ENCODE measurements around the gene EDIL3. TPM values are rescaled to one million over a fixed set of nuclear protein-coding genes. Genes with fewer than 3 reads are reported as not detected.
A peak's percentile ranks its signal among the peaks of the same experiment; 100 is the strongest.

The EDIL3 gene
- total and polyA plus RNA-seq, 2 of the 13 experiments (the other 11 are each of a cell fraction or from before 2014, with no cell fraction given), result 0.01 TPM; not detected in 1

DNA sequence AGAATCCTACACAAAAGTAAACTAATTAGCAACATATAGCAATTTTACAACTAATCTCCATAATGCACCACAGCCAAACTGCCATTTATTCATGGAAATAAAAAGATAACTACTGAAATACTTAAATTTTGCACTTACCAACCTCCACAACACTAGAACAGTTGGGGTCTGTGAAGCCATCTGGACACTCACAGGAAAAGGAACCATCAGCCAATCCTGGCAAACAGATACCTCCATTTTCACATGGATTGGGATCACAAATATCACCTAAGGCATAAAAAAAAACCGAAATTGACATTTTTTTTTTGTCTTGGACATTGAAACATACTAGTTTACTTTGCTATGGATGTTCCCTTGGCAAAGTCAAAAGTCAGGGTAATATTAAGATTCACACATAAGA lies 130.7 kb downstream of the EDIL3 start (continued):
- TF ChIP-seq IRF2 (CRISPR knock-in tag; IDR thresholded peaks at IDR 0.05), result no peak
- TF ChIP-seq ZNF496 (CRISPR knock-in tag; IDR thresholded peaks at IDR 0.05; ENCODE audit: insufficient replicate concordance), result no peak

DNA sequence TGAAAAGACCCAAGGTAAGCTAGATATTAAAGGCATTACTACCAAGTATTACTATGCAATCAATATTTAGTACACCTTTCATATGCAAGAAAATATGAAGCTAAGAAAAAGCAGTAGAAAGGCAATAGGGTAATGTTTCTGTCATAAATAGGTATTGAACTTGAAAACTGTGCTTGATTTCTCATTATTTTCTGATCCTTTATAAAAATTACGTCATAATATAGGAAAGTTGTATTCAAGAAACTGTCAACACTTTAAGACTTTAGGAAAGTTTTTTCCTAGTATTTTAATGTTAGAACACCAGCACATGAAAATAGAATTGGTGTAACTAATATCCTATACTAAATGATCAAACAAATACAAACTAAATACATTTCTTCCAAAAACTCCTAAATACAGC lies 133.2 kb downstream of the EDIL3 start:
- Histone ChIP-seq H3K4me2 (ENCODE audit: low read depth, low read length) (no peak overlapping the region), H3K9me3 (ENCODE audit: low read length) (no peaks in the 10 kb centered on the region), H3K27me3 (ENCODE audit: control insufficient read depth in 1 of 2, insufficient read depth in 2 of 2, low read length in 2 of 2) (no peaks in the 10 kb centered on the region), H3K4me1 (ENCODE audit: insufficient read depth, low read length) (no peaks in the 10 kb centered on the region), H3K36me3 (replicated peaks in 1 of 2; ENCODE audit: control insufficient read depth in 1 of 2, insufficient read depth in 2 of 2, low read length in 2 of 2) (no peaks in the 10 kb centered on the region), H3K27ac (ENCODE audit: extremely low read length, insufficient read depth, low read length) (no peak overlapping the region), H3K79me2 (ENCODE audit: insufficient read depth, low read length) (no peaks in the 10 kb centered on the region), H3K4me3 (replicated peaks in 1 of 3; ENCODE audit: insufficient read depth in 1 of 3, low read depth in 2 of 3, low read length in 3 of 3) (no peak overlapping the region), H2AFZ (ENCODE audit: low read length) (no peak overlapping the region), H3K9ac (ENCODE audit: insufficient read depth, low read depth, low read length) (no peak overlapping the region), H4K20me1 (ENCODE audit: insufficient read depth, low read length) (no peaks in the 10 kb centered on the region)
- 18% methylated on average over 1 of the region's 1 CpG for WGBS (ENCODE audit: low lambda C conversion rate)
- POLR2A ChIA-PET, result no interaction called here
- intact Hi-C loops (cut with micrococcal nuclease; ENCODE audit: unreplicated experiment) (loop anchor here (10.0 kb wide), 1 partner anchor 327 kb away; no protein-coding TSS in a partner anchor), in situ Hi-C loops (cut with HindIII; ENCODE audit: extremely low pct_ligation_motif_present, low pct_unique_long_range_greater_than_20kb) (no loop called here)
- CTCF ChIA-PET (ENCODE audit: low intra/inter-chr PET ratio, low total read pairs), result no interaction called here
- no peak for TF ChIP-seq ZNF841 (CRISPR knock-in tag; IDR thresholded peaks at IDR 0.05; ENCODE audit: borderline replicate concordance)
- TF ChIP-seq ATF7 (IDR thresholded peaks at IDR 0.05), result peak; percentile 95
- TF ChIP-seq ATF7 (CRISPR knock-in tag; IDR thresholded peaks at IDR 0.05), result no peak
- peak; percentile 53; the same call in 1 of the 2 replicates for TF ChIP-seq CREB1 (IDR thresholded peaks at IDR 0.05)
- no peak for TF ChIP-seq CREB1 (CRISPR knock-in tag; IDR thresholded peaks at IDR 0.05)
- no peak for DNase-seq (ENCODE audit: low spot score)
- no TSS peak for BruUV-seq (replicated peaks)
- no peak for FAIRE-seq
- ATAC-seq, result no peak

DNA sequence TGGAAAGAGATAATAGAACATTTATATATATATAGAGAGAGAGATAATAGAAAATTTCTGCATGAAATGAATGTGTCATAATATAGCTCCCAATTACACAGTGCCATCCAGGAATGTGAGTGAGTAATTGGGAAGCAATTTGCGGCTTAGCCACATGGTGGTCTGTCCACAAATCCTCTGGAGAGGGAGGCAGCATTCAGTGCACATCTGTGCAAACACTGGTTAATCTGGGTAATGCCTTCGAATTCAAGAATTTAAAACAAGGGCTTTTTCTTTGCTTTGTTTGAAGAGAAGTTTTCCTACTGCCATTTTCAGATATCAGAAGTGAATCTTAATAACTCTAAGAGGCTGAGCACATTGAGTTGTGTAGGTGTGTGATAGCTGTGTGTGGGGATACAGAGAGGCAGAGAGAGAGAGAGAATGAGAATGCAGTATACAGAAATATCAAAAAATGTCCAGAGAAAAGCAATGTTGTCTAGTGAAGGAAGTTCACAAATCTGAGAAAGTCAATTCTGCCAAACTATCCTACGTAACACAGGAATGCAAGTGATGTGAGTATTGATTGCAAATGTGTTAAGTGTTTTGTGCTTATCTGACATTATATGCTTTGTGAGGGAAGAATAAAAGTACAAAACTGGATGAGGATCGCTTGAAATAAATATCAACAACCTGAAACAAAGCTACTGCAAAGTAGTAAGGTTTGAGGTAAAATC lies 134.6 kb downstream of the EDIL3 start:
- no TSS peak for BruUV-seq (replicated peaks)
- no peaks in the 10 kb centered on the region for H3K4me1 ChIP-seq (ENCODE audit: insufficient read depth, low read length)
- no peak overlapping the region for H2AFZ ChIP-seq (ENCODE audit: low read length)
- intact Hi-C loops (cut with micrococcal nuclease; ENCODE audit: unreplicated experiment) (loop anchor here (10.0 kb wide), 1 partner anchor 325 kb away; no protein-coding TSS in a partner anchor), in situ Hi-C loops (cut with HindIII; ENCODE audit: extremely low pct_ligation_motif_present, low pct_unique_long_range_greater_than_20kb) (no loop called here)
- H3K27me3 ChIP-seq (ENCODE audit: control insufficient read depth in 1 of 2, insufficient read depth in 2 of 2, low read length in 2 of 2), result no peaks in the 10 kb centered on the region
- H3K9me3 ChIP-seq (ENCODE audit: low read length), result no peaks in the 10 kb centered on the region
- H3K4me3 ChIP-seq (replicated peaks in 1 of 3; ENCODE audit: insufficient read depth in 1 of 3, low read depth in 2 of 3, low read length in 3 of 3), result no peak overlapping the region
- H3K79me2 ChIP-seq (ENCODE audit: insufficient read depth, low read length), result no peaks in the 10 kb centered on the region
- no peak overlapping the region for H3K9ac ChIP-seq (ENCODE audit: insufficient read depth, low read depth, low read length)
- FAIRE-seq (no peak), DNase-seq (ENCODE audit: low spot score) (no peak), ATAC-seq (peak; percentile 51; the same call in 2 of the 3 replicates)
- no peaks in the 10 kb centered on the region for H4K20me1 ChIP-seq (ENCODE audit: insufficient read depth, low read length)
- no peaks in the 10 kb centered on the region for H3K36me3 ChIP-seq (replicated peaks in 1 of 2; ENCODE audit: control insufficient read depth in 1 of 2, insufficient read depth in 2 of 2, low read length in 2 of 2)
- H3K4me2 ChIP-seq (ENCODE audit: low read depth, low read length), result no peak overlapping the region
- ChIA-PET CTCF (ENCODE audit: low intra/inter-chr PET ratio, low total read pairs) (no interaction called here), POLR2A (no interaction called here)
- 13% methylated on average over 4 of the region's 4 CpGs for WGBS (ENCODE audit: low lambda C conversion rate)
- no peak overlapping the region for H3K27ac ChIP-seq (ENCODE audit: extremely low read length, insufficient read depth, low read length)
- TF ChIP-seq ZNF703 (CRISPR knock-in tag; IDR thresholded peaks at IDR 0.05; ENCODE audit: borderline replicate concordance), result no peak
- TF ChIP-seq ZNF883 (CRISPR knock-in tag; IDR thresholded peaks at IDR 0.05; ENCODE audit: not compliant biosample characterization), result no peak
- TF ChIP-seq, protein P1, sequence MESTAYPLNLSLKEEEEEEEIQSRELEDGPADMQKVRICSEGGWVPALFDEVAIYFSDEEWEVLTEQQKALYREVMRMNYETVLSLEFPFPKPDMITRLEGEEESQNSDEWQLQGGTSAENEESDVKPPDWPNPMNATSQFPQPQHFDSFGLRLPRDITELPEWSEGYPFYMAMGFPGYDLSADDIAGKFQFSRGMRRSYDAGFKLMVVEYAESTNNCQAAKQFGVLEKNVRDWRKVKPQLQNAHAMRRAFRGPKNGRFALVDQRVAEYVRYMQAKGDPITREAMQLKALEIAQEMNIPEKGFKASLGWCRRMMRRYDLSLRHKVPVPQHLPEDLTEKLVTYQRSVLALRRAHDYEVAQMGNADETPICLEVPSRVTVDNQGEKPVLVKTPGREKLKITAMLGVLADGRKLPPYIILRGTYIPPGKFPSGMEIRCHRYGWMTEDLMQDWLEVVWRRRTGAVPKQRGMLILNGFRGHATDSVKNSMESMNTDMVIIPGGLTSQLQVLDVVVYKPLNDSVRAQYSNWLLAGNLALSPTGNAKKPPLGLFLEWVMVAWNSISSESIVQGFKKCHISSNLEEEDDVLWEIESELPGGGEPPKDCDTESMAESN (CRISPR knock-in tag; conservative IDR thresholded peaks at IDR 0.05), result no peak
- no peak for TF ChIP-seq HCFC1 (IDR thresholded peaks at IDR 0.05; ENCODE audit: low read depth, low read length)
- TF ChIP-seq, protein P2, sequence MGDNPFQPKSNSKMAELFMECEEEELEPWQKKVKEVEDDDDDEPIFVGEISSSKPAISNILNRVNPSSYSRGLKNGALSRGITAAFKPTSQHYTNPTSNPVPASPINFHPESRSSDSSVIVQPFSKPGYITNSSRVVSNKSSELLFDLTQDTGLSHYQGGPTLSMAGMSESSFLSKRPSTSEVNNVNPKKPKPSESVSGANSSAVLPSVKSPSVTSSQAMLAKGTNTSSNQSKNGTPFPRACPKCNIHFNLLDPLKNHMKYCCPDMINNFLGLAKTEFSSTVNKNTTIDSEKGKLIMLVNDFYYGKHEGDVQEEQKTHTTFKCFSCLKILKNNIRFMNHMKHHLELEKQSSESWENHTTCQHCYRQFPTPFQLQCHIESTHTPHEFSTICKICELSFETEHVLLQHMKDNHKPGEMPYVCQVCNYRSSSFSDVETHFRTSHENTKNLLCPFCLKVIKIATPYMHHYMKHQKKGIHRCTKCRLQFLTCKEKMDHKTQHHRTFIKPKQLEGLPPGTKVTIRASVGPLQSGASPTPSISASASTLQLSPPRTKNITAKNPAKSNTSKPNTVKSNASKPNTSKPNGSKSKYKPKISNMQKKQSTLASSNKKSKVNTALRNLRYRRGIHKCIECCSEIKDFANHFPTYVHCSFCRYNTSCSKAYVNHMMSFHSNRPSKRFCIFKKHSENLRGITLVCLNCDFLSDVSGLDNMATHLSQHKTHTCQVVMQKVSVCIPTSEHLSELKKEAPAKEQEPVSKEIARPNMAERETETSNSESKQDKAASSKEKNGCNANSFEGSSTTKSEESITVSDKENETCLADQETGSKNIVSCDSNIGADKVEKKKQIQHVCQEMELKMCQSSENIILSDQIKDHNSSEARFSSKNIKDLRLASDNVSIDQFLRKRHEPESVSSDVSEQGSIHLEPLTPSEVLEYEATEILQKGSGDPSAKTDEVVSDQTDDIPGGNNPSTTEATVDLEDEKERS (CRISPR knock-in tag; IDR thresholded peaks at IDR 0.05), result no peak

Measured in HepG2 (cell line).